ENCODE data around the gene SART1.

The SART1 gene

DNA sequence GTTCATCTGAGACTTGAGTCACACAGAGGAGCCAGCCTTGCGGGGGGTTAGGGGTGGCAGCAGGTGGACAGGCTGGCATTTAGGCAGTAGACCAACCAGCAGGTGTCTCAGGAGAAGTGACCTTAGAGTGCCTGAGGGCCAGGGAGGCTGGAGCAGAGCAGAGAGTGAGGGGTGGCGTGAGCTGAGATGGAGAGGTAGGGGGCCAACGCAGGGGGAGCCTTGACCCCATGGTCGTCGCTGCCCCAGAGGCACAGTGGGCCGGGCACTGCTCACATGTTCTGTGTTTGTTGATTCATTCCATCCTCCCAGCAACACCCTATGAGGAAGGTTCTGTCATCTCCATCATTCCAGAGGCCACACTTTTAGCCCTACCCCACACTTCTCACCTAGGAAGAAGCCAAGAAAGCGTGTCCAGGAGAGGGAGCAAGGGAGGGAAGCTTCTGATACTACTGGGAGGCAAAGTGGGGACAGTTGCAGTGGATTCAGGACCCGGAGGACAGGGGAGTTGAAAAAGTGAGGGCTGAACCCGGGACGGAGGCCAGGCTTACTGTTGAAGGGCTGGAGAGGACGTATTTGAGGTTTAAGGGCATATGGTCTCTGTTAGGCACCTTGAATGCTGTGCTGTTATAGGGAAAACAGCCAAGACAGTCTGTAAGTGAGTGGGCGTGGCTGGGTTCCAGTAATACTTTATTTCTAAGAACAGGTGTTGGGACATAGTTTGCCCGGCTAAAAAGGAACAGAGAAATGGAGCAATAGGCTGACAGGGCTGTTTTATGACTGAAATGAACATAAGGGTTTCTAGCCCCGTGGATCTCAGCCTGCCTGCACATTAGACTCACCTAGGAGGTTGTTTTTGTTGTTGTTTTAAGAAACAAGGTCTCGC lies 7.3 kb downstream of the SART1 start:
- no peak for DNase-seq

DNA sequence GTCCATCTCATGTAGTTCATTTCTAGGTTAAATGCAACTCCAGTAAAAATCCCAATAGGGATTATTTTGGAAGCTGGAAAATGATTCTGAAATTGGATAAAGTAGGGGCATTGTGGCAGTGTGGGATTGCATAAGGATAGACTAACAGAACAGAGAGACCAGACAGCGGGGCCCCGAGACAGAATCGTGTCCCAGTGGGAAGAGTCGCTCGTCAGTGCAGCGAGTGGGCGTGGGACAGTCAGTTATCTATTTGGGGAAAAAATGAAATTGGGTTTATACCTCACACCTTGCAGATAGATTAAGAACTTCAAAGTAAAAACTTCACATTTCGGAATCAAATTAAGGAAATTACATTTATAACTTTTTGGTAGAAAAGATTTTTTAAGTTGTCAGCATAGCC lies 10.6 kb downstream of the SART1 start:
- no peak for DNase-seq

- DNase-seq = no peak
Observed at GRCh38 chr11:65973439-65974110, 12.0 kb downstream of the SART1 start.

DNA sequence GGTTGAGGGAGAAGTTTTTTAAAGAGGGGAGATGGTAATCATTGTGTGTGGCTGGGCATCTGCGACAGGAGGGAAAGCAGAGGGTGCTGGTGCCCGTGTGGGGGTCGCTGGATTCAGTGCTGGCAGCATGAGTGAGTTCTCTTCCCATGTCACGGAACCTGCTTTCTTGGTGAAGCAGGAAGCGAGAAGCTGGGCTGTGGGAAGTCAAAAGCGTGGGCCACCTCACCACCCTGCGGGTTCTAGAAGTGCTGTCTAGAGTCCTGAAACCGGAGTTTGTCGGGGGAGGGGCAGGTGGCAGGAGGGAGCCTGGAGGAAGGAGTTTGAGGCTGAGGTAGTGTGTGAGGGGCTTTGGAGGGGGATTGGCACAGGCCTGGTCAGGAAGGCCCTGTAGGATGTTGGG lies 14.2 kb downstream of the SART1 start:
- no peak for DNase-seq

- no peak for DNase-seq
Observed at GRCh38 chr11:65976216-65977176, 15.0 kb downstream of the SART1 start.

DNA sequence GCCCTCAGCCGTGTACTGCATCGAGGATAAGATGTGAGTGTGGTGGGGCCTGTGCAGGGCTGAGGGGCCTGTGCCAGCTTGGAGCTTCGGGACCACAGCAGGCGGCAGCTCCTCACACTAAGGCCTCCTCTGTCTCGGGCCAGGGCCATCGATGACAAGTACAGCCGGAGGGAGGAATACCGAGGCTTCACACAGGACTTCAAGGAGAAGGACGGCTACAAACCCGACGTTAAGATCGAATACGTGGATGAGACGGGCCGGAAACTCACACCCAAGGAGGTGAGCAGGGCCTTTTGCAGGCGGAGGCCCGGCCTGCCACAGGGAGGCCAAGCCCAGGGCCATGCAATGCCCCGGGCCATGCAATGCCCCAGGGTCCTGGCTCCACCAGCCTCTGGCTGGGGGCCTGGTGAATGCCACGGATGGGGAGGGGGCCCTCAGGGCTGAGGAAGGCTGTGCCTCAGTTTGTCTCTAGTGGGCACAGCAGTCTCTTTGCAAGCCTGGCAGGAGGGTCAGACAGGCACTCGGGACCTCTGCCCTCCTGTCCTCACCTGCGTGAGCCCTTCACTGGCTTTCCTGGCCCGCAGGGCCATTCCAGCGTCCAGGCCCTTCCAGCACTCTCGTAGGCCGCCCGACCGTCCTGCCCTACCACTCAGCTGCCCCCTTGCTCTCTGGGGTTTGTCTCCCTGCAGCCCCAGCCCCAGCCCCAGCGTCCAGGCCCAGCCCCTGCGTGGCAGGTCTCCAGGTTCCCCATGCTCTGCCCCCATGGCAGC lies 16.3 kb downstream of the SART1 start:
- no peak for DNase-seq

- DNase-seq = no peak
Observed at GRCh38 chr11:65978391-65979238, 17.1 kb downstream of the SART1 start.

GRCh38 chr11:65979261-65979759 lies 17.8 kb downstream of the SART1 start:
- no peak for DNase-seq

DNA sequence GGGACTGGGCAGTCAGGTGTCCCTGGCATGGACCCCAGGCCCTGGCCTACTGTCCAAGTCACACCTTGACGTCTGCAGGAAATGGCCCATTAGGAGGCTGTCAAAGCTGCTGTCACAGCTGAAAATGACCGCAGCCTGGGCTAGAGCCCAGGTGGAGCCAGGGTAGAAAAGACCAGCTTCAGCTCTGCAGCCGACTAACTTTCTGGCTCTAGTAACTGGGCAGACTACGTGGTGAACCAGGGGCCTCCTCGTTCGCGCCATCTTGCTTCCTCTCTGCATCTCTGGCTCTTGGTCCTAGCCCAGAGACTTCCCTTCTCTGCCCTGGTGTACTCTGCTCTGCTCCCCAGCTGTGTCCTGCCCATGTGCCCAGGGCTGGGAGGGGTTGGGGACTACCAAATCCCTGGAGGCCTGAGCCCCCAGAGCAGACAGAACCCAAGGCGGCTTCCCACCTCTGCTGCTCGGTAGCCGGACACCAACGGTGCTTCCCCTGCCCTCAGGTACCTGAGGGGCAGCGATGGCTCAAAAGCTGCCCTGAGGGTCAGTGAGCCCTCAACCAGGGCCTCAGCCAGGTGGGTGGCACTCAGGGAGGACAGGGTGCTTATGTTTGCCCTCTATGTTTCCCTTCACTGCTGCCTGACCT lies 19.7 kb downstream of the SART1 start:
- no peak for DNase-seq

DNA sequence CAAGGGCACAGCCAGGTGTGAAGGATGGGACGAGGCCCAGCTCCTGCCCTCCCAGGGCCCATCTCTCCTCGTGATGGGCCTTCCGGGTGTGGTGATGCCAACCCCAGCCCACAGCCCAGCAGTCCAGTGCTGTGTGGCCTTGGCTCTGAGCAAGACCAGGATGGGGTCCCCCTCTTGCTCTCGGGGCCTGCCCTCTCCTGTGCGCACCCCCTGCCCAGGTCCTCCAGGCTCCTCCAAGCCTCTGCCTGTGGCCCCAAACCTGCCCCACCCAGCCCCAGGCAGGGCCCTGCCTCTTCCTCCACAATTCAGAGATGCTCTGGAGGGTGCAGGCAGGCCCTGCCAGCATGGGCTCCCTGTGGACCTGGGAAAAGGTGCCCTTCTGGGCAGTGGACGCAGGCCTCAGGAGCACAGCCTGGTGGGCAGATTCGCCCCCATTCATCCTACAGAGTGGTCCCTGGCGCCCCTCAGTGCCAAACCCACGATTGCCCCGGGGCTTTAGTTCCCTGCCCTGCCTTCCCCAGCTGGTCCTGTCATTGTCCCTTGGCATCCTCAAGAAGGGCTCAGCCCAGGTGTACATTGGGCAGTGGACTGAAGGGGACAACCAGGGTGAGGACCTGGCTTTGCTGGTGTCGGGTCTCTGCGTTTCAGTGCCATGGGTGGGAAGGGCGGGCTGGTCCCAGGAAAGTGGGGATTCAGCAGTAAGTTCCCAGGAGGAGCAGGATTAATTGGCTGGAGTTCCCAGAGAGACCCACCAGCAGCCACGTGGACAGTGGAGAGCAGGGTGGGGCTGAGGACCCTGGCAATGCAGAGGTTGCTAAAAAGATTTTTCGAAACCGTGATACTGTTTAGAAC lies 20.7 kb downstream of the SART1 start:
- DNase-seq = no peak

GRCh38 chr11:65982824-65983588 lies 21.5 kb downstream of the SART1 start:
- no peak for DNase-seq

DNA sequence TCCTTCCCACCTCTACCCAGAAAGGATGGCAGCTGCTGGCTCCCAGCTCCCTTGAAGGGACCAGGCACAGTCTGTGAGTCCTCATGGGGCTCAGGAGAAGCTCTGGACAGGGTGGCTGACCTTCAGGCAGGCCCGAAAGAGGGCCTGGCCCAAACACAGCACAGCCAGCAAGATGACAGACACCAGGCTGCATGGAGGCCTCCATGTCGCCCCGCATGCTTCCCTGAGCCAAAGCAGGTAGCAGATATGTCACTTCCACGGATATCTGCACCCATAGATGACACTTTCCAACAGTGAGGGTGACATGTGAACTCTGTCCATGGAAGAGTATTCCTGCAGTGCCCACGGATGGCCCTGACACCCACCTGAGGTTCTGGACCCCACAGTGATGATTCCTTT lies 22.1 kb downstream of the SART1 start:
- no peak for DNase-seq

GRCh38 chr11:65987336-65987735 lies 25.8 kb downstream of the SART1 start:
- DNase-seq = no peak

GRCh38 chr11:65988791-65989592 lies 27.5 kb downstream of the SART1 start:
- DNase-seq = peak; percentile 86

- no peak for DNase-seq
Observed at GRCh38 chr11:65992056-65992455, 30.5 kb downstream of the SART1 start.

DNA sequence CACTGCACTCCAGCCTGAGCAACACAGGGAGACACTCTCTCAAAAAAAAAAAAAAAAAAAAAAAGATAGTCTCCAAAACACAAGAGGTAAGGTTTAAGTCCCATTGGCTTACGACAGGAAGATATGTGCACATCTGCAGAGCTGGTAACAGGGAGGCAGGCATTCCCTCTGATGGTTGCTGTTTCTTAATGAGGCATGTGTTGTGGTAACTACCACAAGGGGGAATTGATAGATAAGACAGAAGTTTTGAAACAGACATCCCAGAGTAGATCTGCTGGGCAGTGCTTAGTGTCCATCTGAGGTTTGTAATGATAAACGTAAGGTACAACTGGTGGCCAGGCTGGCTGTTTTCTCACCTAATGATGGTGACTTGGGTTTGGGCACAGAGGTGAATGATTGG lies 35.8 kb downstream of the SART1 start:
- no peak for DNase-seq

DNA sequence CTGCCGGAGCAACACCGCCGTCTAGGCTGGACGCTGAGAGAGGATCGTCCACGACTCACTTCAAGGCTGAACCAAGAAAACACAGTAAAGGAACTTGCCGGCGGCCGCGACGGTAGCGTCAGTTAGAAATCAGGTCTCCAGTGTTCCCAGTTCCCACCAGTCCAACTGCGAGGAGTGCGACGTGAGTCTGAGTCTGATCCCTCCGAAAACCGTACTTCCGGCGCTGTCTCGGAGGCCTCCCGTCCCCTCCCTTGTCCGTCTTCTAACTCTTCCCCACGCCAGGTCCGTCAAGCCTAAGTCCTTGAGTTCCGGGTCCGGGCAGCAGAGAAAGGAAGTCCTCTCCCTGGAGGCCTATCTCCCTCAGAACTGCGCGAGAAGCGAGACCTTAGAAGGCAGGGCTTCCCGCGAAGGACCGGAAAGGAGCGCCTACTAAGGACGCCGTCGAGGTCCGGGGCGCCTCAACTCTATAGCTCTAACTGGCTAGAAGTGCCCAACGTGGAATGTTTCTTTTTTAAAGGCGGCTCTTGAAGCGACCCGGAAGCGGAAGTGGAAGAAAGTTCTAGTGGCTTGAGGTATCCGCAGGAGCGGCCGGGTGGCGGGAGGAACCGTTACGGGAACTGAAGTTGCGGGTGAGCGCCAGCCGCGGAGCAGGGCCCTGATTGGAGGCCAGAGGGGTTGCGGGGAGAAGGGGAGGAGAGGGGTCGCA lies 40.6 kb downstream of the SART1 start, which contains the start of the genes BANF1 and EIF1AD:
TSS of gene BANF1 (plus strand) at position 562 of the 706 bp plus-strand sequence. CDS start 748 bp downstream, outside the sequence.
TSS of gene EIF1AD (minus strand) at position 216 of the 706 bp plus-strand sequence. CDS start 1,768 bp downstream, outside the sequence.
- peak; percentile 81 for DNase-seq
